HL-60/S4 treated with retinoic acid at 250 ng/mL for 4 days and 3 days (cell line): ENCODE measurements around the gene SPAG17.

Experiments
- in situ Hi-C: fragments of 300-500 bp; cut with MboI; formaldehyde crosslinking; loops from 2 replicates; pipeline ENCODE4 v1.7.0; 2022; ENCODE audit warnings: low sequenced_read_pairs

The SPAG17 gene

GRCh38 chr1:118081387-118081786 lies 103.6 kb downstream of the SPAG17 start:
- in situ Hi-C loops: no loop called here

DNA sequence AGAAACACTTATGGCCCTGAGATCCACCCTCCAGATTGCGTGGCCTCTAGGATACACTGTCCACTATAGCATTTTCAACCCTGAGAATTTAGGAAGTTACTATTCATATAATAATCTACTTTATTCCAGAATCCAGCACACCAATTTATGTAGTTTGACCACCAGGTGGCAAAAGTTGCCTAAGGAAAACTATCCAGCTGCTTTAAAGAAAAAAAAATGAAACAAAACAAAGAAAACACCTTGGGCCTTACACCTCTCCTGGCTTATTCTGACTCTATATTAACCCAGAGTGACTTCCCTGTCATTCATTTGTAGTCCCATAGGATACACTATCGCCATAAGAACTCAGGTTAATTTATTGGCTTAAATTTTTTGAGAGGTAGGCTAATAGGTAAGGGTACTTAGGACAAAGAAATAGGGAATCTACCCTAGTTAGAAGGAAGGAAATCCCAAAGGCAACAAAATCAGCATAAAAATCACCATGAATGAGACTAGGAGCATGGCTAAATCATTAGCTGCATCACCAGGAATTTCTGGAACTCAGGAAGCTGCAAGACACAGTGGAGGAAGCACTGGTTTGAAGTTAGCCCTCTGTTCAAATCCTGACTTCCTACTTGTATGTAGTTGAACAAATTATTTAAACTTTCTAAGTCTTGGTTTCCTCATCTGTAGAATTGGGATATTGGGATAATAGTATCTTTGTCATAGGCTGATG lies 107.5 kb downstream of the SPAG17 start:
- in situ Hi-C loops: no loop called here

DNA sequence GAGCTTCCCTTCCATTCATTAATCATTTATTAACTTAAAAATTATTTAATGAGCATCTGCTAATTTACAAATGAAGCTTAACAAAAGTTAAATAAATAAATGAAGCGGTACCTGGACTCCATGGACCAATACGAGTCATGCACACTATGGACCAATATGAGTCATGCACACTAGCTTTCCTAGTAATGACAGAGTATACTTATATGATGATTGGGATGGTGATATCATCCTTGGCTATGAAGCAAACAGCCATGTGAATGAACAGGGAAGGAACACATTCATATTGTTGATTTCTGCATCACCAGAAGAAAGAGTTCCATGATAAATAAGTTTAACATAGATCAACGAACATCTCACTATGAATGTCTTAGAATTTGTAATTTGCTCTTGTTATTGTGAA lies 109.9 kb downstream of the SPAG17 start:
- in situ Hi-C loops: no loop called here

- in situ Hi-C loops: no loop called here
Observed at GRCh38 chr1:118073648-118074435, 111.2 kb downstream of the SPAG17 start.

DNA sequence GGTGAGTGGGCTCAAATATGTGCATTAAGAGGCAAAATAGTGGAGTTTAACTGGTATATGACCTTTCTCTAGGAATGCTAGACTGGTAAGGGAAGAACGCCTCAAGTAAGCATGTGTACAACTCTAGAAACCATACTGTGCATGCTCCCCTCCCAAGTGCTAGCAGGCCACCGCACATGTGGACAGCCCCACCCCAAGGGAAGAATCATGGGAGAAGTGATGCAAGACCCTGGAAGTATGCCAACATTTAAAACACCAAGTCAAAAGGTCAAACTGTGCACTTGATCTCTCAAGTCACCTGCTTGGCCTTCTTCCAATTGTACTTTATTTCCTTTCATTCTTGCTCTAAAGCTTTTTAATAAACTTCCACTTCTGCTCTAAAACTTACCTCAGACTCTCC lies 135.0 kb downstream of the SPAG17 start:
- in situ Hi-C loops: no loop called here

- in situ Hi-C loops: no loop called here
Observed at GRCh38 chr1:118047650-118048224, 137.3 kb downstream of the SPAG17 start.

DNA sequence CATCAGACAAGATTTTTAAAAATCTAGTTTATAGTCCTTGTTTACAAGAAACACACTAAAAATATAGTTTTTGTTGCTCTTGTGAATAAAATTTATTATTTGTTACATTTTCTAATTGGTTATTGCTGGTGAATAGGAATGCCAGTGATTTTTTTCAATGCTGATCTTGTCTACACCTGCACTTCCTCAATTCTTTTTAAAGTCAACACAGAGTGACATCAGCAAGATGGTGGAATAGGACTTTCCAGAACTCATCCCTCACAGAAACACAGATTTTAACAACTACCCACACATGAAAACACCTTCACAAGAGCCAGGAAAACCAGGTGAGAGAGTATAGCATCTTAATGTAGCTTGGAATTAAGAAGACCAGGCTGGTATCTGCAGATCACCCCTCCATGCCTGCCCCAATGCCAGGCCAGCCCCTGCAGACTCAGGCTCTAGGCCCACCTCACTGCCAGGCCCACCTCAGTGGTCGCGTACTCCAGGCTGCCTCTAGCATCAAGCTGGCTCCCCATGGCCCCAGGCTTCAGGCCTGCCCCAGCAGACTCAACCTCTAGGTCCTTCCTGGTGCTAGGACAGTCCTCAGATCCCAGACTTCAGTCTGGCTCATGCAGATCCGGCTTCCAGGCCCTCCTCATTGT lies 137.9 kb downstream of the SPAG17 start:
- in situ Hi-C loops: no loop called here

- in situ Hi-C loops: no loop called here
Observed at GRCh38 chr1:118043624-118044023, 141.4 kb downstream of the SPAG17 start.

GRCh38 chr1:118042501-118042900 lies 142.5 kb downstream of the SPAG17 start:
- in situ Hi-C loops: no loop called here

DNA sequence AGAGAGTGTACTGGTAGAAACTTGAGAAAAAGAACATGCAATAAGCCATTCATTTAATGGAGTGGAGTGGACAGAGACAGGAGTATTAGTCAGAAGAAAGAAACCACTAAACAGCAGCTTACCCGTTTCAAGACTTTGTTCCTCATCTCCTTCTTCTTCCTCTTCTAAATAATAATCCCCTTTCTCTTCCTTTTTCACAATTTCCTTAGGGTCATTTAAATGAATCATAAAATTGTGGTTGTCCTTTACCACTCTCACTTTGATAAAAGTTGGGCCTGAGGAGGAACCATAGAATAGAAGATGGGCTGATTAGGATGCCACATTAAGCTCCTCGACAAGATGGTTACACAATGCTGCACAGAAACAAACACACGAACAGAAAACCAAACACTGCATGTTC lies 145.9 kb downstream of the SPAG17 start:
- in situ Hi-C loops: no loop called here

GRCh38 chr1:118032883-118033282 lies 152.1 kb downstream of the SPAG17 start:
- in situ Hi-C loops: no loop called here

- in situ Hi-C loops: no loop called here
Observed at GRCh38 chr1:118028267-118028666, 156.8 kb downstream of the SPAG17 start.

DNA sequence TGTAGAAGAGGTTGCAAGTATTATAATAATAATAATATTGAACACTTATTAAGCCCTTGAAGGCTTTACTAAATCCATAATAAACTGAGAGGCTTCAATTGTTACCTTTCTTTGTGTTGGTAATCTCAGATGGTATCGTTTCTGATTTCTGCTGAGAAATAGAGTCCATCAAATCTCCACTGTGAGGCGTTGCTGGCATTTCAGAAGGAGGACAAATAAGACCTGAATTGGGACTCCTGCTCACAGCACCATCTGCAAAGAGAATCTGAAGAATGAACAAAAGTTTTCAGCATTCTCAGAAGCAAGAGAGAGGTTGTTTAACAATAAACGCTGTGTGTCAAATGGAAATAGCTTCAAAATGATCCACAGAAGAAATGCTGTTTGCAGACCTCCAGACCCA lies 161.8 kb downstream of the SPAG17 start:
- in situ Hi-C loops: no loop called here

GRCh38 chr1:118021668-118022067 lies 163.4 kb downstream of the SPAG17 start:
- in situ Hi-C loops: no loop called here

DNA sequence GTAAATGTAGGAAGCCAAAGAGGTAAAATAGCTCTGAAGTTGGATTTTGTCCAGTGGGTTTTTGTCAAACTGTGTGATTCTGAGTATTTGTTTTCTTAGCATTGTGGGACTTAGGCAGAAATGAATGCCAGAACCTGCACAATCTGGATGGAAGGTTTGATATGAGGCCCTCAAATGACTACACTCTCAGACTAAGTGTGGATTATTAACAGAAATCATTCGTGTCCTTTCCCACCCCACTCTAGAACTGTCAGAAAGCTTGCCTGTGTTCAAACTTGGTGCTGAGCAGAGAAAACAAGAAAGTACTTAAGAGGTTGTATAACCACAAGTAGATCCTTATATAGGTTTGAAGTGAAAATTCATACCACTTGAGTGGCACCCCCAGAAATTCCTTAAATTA lies 167.0 kb downstream of the SPAG17 start:
- in situ Hi-C loops: no loop called here

GRCh38 chr1:118013938-118014337 lies 171.1 kb downstream of the SPAG17 start:
- in situ Hi-C loops: no loop called here

GRCh38 chr1:118013336-118013735 lies 171.7 kb downstream of the SPAG17 start:
- in situ Hi-C loops: no loop called here

DNA sequence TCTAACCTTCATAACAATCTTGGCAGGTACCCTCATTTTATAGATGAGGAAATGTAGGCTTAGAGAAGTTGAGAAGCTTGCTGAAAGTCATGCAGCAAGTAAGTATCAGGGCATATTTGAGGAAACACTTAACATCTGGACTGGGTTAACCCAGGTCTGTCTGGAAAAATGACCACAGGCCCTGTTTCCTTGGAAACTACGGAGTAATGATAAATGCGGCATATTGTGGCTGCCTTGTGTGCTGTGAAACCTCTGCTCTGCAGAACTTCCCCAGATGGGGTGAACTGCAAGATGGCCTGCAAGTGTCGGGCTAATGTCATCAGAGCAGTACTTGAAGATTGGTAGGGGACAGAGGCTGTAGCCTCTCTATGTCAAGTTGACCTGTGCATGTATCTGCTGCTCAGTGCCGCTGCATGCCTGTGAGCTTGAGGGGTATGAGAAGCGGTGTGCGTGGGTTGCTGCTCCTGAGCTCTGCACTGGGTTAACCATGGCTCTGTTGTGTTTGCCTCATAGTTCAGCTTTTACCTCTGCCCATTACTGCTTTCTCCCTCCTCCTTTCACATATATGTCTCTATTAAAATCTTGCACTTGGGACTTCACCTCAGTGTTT lies 172.4 kb downstream of the SPAG17 start:
- in situ Hi-C loops: no loop called here

DNA sequence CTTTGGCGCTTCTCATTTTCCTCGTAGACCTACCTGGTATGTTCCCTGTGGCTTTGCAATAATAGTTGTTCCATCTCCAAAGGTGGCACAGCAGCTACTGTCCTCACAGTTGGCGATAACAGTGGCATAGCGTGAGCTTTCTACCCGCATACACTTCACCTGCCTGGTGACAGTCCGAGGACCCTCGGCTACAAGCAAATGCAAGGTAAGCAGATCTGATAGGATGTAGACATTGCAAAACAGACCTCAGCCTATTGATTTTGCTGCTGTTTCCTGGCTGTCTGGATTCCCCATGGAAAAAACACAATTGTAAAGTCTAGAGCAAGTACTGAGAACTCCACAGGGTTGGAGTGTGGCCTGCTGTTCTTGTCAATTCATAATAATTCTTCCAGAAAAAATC lies 177.0 kb downstream of the SPAG17 start:
- in situ Hi-C loops: no loop called here

GRCh38 chr1:118007391-118007790 lies 177.6 kb downstream of the SPAG17 start:
- in situ Hi-C loops: no loop called here

DNA sequence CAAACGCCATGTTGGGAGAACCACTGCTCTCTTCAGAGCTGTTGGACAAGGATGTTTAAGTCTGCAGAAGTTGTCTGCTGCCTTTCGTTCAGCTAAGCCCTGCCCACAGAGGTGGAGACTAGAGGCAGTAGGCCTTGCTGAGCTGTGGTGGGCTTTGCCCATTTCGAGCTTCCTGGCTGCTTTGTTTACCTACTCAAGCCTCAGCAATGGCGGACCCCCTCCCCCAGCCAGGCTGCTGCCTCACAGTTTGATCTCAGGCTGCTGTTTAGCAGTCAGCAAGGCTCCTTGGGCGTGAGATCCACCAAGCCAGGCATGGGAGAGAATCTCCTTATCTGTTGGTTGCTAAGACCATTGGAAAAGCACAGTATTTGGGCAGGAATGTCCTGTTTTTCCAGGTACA lies 180.7 kb downstream of the SPAG17 start:
- in situ Hi-C loops: no loop called here
